HL-60 (cell line): ENCODE data around the gene GSTT2.

ENCODE experiments used
- CTCF ChIP-seq: IDR thresholded peaks from one replicate; pipeline ENCODE4 v1.5.1; 2011; ENCODE audit warnings: low read length, control low read depth, inconsistent platforms; ENCODE audit not compliant: insufficient read depth
- POLR2AphosphoS5 ChIP-seq: IDR thresholded peaks from 2 replicates; pipeline ENCODE4 v1.6.1; 2012; ENCODE audit warnings: low read depth

- TF ChIP-seq POLR2AphosphoS5 (no peak), CTCF (no peak)
Measured at GRCh38 chr22:24002851-24003250, 22.9 kb downstream of the GSTT2 start.
